GM19035 (cell line): Measurements from ENCODE around the gene C16orf95.
"Not testable (repeated sequence)": the region's sequence is repeated elsewhere in the genome, so short reads cannot be mapped to it uniquely, and the experiment has no call there.

Experiments
- ATAC-seq: cut with Tn5 transposase; IDR thresholded peaks from one replicate; pipeline ENCODE4 v1.9.1; 2021; ENCODE audit not compliant: unreplicated experiment

Gene C16orf95

GRCh38 chr16:87316923-87317749 lies at the start of gene C16orf95:
Gene C16orf95 (minus strand): TSS chr16:87317392. CDS start chr16:87317242, 150 bp downstream.
- peak; percentile 94 for ATAC-seq

GRCh38 chr16:87366930-87367329 lies 49.7 kb upstream of the C16orf95 start:
- no peak for ATAC-seq

- no peak for ATAC-seq
Observed at GRCh38 chr16:87366288-87366687, 49.1 kb upstream of the C16orf95 start.

- ATAC-seq = no peak
Observed at GRCh38 chr16:87365021-87365713, 48.0 kb upstream of the C16orf95 start.

- ATAC-seq = no peak
Observed at GRCh38 chr16:87363771-87364455, 46.7 kb upstream of the C16orf95 start.

GRCh38 chr16:87362828-87363559 lies 45.8 kb upstream of the C16orf95 start:
- not testable (repeated sequence) for ATAC-seq

- ATAC-seq = no peak
Observed at GRCh38 chr16:87361916-87362619, 44.9 kb upstream of the C16orf95 start.

- no peak for ATAC-seq
Observed at GRCh38 chr16:87360862-87361610, 43.8 kb upstream of the C16orf95 start.

GRCh38 chr16:87359121-87359520 lies 41.9 kb upstream of the C16orf95 start:
- ATAC-seq = no peak

- ATAC-seq = no peak
Observed at GRCh38 chr16:87358696-87359095, 41.5 kb upstream of the C16orf95 start.

GRCh38 chr16:87358250-87358649 lies 41.1 kb upstream of the C16orf95 start:
- ATAC-seq = no peak

GRCh38 chr16:87356491-87356853 lies 39.3 kb upstream of the C16orf95 start:
- ATAC-seq = no peak

GRCh38 chr16:87353613-87354012 lies 36.4 kb upstream of the C16orf95 start:
- no peak for ATAC-seq

- ATAC-seq = no peak
Observed at GRCh38 chr16:87352818-87353217, 35.6 kb upstream of the C16orf95 start.

GRCh38 chr16:87351320-87351698 lies 34.1 kb upstream of the C16orf95 start:
- ATAC-seq = no peak

GRCh38 chr16:87350681-87351319 lies 33.6 kb upstream of the C16orf95 start:
- ATAC-seq = no peak

- no peak for ATAC-seq
Observed at GRCh38 chr16:87350031-87350430, 32.8 kb upstream of the C16orf95 start.

GRCh38 chr16:87348616-87349157 lies 31.5 kb upstream of the C16orf95 start:
- no peak for ATAC-seq
